Heart right ventricle (tissue), 16 donors: ENCODE results near the gene REM2. TPM values are rescaled to one million over a fixed set of nuclear protein-coding genes. Genes with fewer than 3 reads are reported as not detected.
A peak's percentile ranks its signal among the peaks of the same experiment; 100 is the strongest.

Experiments
- ATAC-seq, 8 donors: fragments of 200-7000 bp; cut with Tn5 transposase; one replicate each; pipeline ENCODE4 v1.9.1; 2020; ENCODE audit warnings: mild to moderate bottlenecking in 8 of 8, moderate library complexity in 8 of 8, moderate number of reproducible peaks in 1 of 8
- DNase-seq, 2 donors: peaks; one replicate each; pipeline ENCODE4 v3.0.0-alpha.2; 2020
- H3K27ac ChIP-seq, 10 donors: fragments of 200-600 bp; sonication (generic) in 2 of 10; one replicate each; pipeline versions ENCODE4 v1.5.0 to v1.8.0; 2020 to 2022; ENCODE audit warnings: mild to moderate bottlenecking in 3 of 10
- H3K27me3 ChIP-seq, 7 donors: fragments of 200-600 bp; one replicate each; pipeline ENCODE4 v1.8.0; 2021 to 2022; ENCODE audit warnings: mild to moderate bottlenecking in 2 of 7
- H3K36me3 ChIP-seq, 9 donors: fragments of 200-600 bp; sonication (generic) in 1 of 9; one replicate each; pipeline versions ENCODE4 v1.5.0 to v1.8.0; 2020 to 2022; ENCODE audit warnings: mild to moderate bottlenecking in 2 of 9
- H3K4me1 ChIP-seq, 9 donors: fragments of 200-600 bp; sonication (generic) in 1 of 9; one replicate each; pipeline versions ENCODE4 v1.5.0 to v1.8.0; 2020 to 2022; ENCODE audit warnings: mild to moderate bottlenecking in 4 of 9
- H3K4me3 ChIP-seq, 10 donors: fragments of 200-600 bp; sonication (generic) in 2 of 10; one replicate each; pipeline versions ENCODE4 v1.5.0 to v1.8.0; 2020 to 2022; ENCODE audit warnings: mild to moderate bottlenecking in 7 of 10, moderate library complexity in 2 of 10
- H3K9me3 ChIP-seq, 11 donors: fragments of 200-600 bp in 10 of 11; sonication (generic) in 2 of 11; one replicate each; pipeline versions ENCODE4 v1.5.0 to v1.8.0; 2013 to 2022; ENCODE audit warnings: mild to moderate bottlenecking in 2 of 11, control low read depth in 1 of 11, moderate library complexity in 1 of 11
- CTCF ChIP-seq, 9 donors: fragments of 200-600 bp; sonication (generic) in 2 of 9; IDR thresholded peaks; one replicate each; pipeline versions ENCODE4 v1.5.0 to v1.8.0; 2021 to 2022; ENCODE audit warnings: antibody characterized with exemption in 9 of 9, mild to moderate bottlenecking in 5 of 9, moderate library complexity in 1 of 9
- WGBS, 2 donors: extraction: QIAGEN DNeasy Blood & Tissue Kit; methylation state at CpG; one replicate each; pipeline ENCODE4 v1.1.7; 2013; ENCODE audit warnings: inconsistent platforms in 1 of 2; 5-methylcytosine and 5-hydroxymethylcytosine counted together
- intact Hi-C, 10 donors: fragments of 100-400 bp; cut with DNase I; formaldehyde crosslinking; loops; one replicate each; pipeline versions ENCODE4 v1.11.1 to v1.14.2; 2022
- polyA plus RNA-seq, 2 donors: library from polyadenylated mRNA; stranded (reverse); fragments of 200-250 nt; gene quantifications; one replicate each; pipeline ENCODE4 v1.2.3, GENCODE V29; 2013
- total RNA-seq, 10 donors: library from RNA; stranded (reverse); fragmentation: NEBNext Ultra II Directional in 3 of 10; extraction: Animal tissue kit (Norgen Biotek cat#: 25700) in 3 of 10; gene quantifications; one replicate each; pipeline versions ENCODE4 v1.2.1 to v1.2.4, GENCODE V29; 2021 to 2023
- donor health status: Arrhythmogenic right ventricular cardiomyopathy.
- donor health status: ischemic (EF 13 %, LVEDD 7.1; RV severe dilation, severe dysfunction).
- donor health status: healthy with polysubstance abuse.
- donor health status: DM: no; HTN: yes; CAD: no.
- donor health status: DM: no; HTN: no; CAD: no.
- donor health status: ischemic (EF 25% LVEDD 6.9; RV normal size, moderate dysfunction).
- donor health status: ischemic (EF 25% LVEDD 5.7; RV mildly dilated, moderate dysfunction).
- donor health status: healthy.
- donor health status: DM: yes; HTN: yes; CAD: no.
- donor health status: Ischemic cardiomyopathy.
- donor health status: ischemic (EF 35%, LVEDD 5.7; RV mildly dilated, moderate dysfunction).
- donor health status: nonischemic (EF 11% LVEDD 7.7; RV severe dilation, severe dysfunction).
- donor health status: DM: yes; HTN: yes; CAD: no.
- donor health status: PGD.
- donor health status: ischemic (EF 29% LVEDD 5.4; RV normal size, mild dysfunction).
- donor health status: nonischemic (EF 23%, LVEDD 6.1; RV moderate dilation, normal function).

Gene REM2
- total and polyA plus RNA-seq, 12 donors, result 0.07 to 0.25 (median 0.18) TPM; not detected in 6

- ATAC-seq (peak; percentile 66 to 83 (median 75)), DNase-seq (peak; percentile 73 to 81)
- intact Hi-C loops, result loop anchor here in 3 of 10 donors (1.0 to 2.0 kb wide), 3 partner anchors 8 to 16 kb away; partner anchors contain the start of gene MRPL52 (in 1 of the 3)
- H3K4me3 ChIP-seq, result peak overlapping the region; percentile 59 to 96 (median 88)
- WGBS, 2 donors, result 1 to 2% methylated on average over 56 to 57 of the region's 57 CpGs
- H3K4me1 ChIP-seq, result peaks cover 7 to 47% (median 30%) of the 10 kb centered on the region in 9 donors
- TF ChIP-seq CTCF (IDR thresholded peaks at IDR 0.05), result peak in 3 of 9 donors; percentile 12 to 25 (median 24)
- no peaks in the 10 kb centered on the region for H3K9me3 ChIP-seq
- peaks cover 0 to 9% (median 0%) of the 10 kb centered on the region in 7 donors for H3K27me3 ChIP-seq
- peak overlapping the region; percentile 86 to 98 (median 94) for H3K27ac ChIP-seq
- H3K36me3 ChIP-seq, result peaks cover 0 to 51% (median 8%) of the 10 kb centered on the region in 9 donors
These were observed 45.8 kb upstream of the REM2 start for GRCh38 chr14:22837114-22837749.

- no peak for TF ChIP-seq CTCF (IDR thresholded peaks at IDR 0.05)
- intact Hi-C loops, result loop anchor here in 3 of 10 donors (1.0 to 2.0 kb wide), 3 partner anchors 9 to 15 kb away; partner anchors contain the start of gene MRPL52 (in 1 of the 3)
- peaks cover 7 to 47% (median 30%) of the 10 kb centered on the region in 9 donors for H3K4me1 ChIP-seq
- H3K27me3 ChIP-seq, result peaks cover 0 to 9% (median 0%) of the 10 kb centered on the region in 7 donors
- H3K4me3 ChIP-seq, result peak overlapping the region; percentile 59 to 96 (median 88)
- H3K9me3 ChIP-seq, result no peaks in the 10 kb centered on the region
- peak overlapping the region; percentile 86 to 98 (median 94) for H3K27ac ChIP-seq
- H3K36me3 ChIP-seq, result peaks cover 0 to 51% (median 9%) of the 10 kb centered on the region in 9 donors
- ATAC-seq (peak; percentile 18 to 49 (median 42)), DNase-seq (peak; percentile 45 to 70)
- WGBS, 2 donors, result 23 to 34% methylated on average over 25 of the region's 25 CpGs
These were observed 45.1 kb upstream of the REM2 start for GRCh38 chr14:22837750-22838538.

DNA sequence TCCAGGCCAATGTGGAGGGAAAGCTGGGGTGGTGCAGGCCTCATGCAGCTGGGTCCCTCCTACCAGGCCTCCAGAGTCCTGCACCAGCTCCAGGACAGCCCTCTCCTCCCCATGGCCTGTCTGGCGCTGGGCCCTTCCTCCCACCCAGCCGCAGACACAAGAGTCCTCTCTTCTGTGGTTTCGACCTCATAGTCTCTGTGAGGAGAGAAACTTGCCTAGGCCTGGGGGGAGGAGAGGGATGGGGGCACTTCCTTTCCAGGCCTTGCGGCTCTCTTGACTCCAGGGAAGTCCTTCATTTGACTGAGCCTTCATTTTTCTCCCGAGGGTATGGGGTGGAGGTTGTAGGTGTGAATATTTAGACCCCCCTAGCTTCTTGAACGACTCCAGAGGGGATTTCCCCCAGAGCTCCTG is 44.4 kb upstream of the REM2 start:
- 37 to 57% methylated on average over 6 of the region's 6 CpGs for WGBS, 2 donors
- H3K4me3 ChIP-seq, result peak overlapping the region in 9 of 10 donors; percentile 59 to 96 (median 88)
- peaks cover 7 to 47% (median 30%) of the 10 kb centered on the region in 9 donors for H3K4me1 ChIP-seq
- DNase-seq (peak in 1 of 2 donors; percentile 23), ATAC-seq (peak in 6 of 8 donors; percentile 6 to 45 (median 18))
- intact Hi-C loops, result no loop called here
- H3K36me3 ChIP-seq, result peaks cover 0 to 51% (median 10%) of the 10 kb centered on the region in 9 donors
- H3K27ac ChIP-seq, result peak overlapping the region in 9 of 10 donors; percentile 86 to 98 (median 94)
- no peak for TF ChIP-seq CTCF (IDR thresholded peaks at IDR 0.05)
- peaks cover 0 to 9% (median 0%) of the 10 kb centered on the region in 7 donors for H3K27me3 ChIP-seq
- H3K9me3 ChIP-seq, result no peaks in the 10 kb centered on the region

DNA sequence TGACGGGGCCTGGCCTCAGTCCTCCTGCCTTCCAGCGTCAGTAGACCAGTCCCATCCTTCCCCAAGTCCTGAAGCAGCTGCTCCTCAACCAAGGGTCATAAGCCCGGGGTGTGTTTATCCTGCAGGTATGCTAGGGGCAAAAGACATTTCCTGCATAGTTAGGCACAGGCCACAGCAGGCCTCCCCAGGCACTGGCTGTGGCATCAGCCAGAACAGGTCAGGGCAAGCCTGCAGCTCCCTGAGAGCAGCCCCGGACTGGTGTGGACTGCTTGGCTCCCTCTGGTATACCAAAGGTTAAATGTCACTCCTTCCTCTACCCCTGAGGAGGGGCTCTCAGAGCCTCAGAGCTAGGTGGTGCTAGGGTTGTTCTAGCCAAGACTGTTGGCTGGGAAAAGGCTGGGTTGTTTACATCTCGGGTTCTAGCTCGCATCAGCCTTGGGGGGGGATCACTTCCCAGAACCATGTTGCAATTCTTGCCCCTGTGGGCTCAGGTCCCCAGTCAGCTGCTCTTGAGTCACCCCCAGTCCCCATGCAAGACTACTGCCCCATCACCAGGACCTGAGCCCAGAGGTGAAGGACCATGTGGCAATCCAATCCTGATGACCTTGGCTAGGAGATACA is 43.8 kb upstream of the REM2 start:
- intact Hi-C loops, result no loop called here
- peaks cover 7 to 47% (median 30%) of the 10 kb centered on the region in 9 donors for H3K4me1 ChIP-seq
- peak overlapping the region in 9 of 10 donors; percentile 59 to 96 (median 88) for H3K4me3 ChIP-seq
- 66 to 67% methylated on average over 6 of the region's 6 CpGs for WGBS, 2 donors
- ATAC-seq (no peak), DNase-seq (no peak)
- H3K9me3 ChIP-seq, result no peaks in the 10 kb centered on the region
- peak overlapping the region in 8 of 10 donors; percentile 91 to 98 (median 94) for H3K27ac ChIP-seq
- TF ChIP-seq CTCF (IDR thresholded peaks at IDR 0.05), result no peak
- H3K36me3 ChIP-seq, result peaks cover 0 to 51% (median 16%) of the 10 kb centered on the region in 9 donors
- H3K27me3 ChIP-seq, result peaks cover 0 to 9% (median 0%) of the 10 kb centered on the region in 7 donors
